ENCODE data around the gene PPHLN1. TPM values are rescaled to one million over a fixed set of nuclear protein-coding genes. Genes with fewer than 3 reads are reported as not detected.

PPHLN1 gene
- total and polyA plus RNA-seq, 8 donors, result 42.2 to 75.2 (median 65.6) TPM

DNA sequence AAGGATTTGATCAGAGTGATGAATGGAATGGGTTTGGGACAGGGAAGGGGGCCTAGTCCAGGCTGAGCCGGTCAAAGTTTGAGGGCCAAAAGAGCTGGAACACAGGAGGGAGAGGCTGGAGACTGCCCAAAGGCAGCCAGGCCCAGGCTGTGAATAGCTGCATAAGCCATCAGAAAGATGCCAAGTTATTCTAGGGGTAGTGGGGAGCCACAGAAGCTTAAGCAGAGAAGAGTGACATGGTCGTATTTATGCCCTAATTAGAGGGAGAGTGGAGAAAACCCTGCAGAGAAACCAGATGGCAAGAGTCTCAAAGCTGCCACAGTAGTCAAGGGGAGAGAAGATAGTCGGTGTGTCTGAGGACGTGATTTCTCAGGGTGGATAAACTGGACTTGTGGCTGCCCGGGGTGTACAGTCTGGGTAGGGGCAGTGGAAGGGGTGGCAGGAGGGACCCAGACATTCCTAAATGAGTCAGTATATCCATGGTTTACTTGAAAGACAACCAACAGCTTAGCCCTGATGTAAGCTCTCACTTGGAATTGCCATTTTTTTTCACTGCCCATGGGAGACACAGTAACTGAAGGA lies 164.4 kb downstream of the PPHLN1 start:
- no peak for ATAC-seq
- intact Hi-C loops (cut with DNase I), result no loop called here

More for the DNA sequence above, 164.4 kb downstream of the PPHLN1 start:
- Histone ChIP-seq H3K27ac (no peak overlapping the region), H3K27me3 (peaks cover 0 to 8% of the 10 kb centered on the region in 2 donors), H3K4me1 (peaks cover 0 to under 1% of the 10 kb centered on the region in 2 donors), H3K9me3 (no peaks in the 10 kb centered on the region), H3K36me3 (no peaks in the 10 kb centered on the region), H3K4me3 (no peak overlapping the region)
- TF ChIP-seq, protein P1, sequence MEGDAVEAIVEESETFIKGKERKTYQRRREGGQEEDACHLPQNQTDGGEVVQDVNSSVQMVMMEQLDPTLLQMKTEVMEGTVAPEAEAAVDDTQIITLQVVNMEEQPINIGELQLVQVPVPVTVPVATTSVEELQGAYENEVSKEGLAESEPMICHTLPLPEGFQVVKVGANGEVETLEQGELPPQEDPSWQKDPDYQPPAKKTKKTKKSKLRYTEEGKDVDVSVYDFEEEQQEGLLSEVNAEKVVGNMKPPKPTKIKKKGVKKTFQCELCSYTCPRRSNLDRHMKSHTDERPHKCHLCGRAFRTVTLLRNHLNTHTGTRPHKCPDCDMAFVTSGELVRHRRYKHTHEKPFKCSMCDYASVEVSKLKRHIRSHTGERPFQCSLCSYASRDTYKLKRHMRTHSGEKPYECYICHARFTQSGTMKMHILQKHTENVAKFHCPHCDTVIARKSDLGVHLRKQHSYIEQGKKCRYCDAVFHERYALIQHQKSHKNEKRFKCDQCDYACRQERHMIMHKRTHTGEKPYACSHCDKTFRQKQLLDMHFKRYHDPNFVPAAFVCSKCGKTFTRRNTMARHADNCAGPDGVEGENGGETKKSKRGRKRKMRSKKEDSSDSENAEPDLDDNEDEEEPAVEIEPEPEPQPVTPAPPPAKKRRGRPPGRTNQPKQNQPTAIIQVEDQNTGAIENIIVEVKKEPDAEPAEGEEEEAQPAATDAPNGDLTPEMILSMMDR (IDR thresholded peaks at IDR 0.05), result no peak
- no peak for DNase-seq

Small RNAs within 50 kb of the gene (microRNA-seq; reads per million reads assigned to microRNA genes)
- 0 to 0.17 reads per million in 2 donors for gene MIR7851

Other genes with a start within 250 kb of the PPHLN1 start
- 10 to 100 TPM; 14.5 to 15.0 TPM for gene GXYLT1, start 181.3 kb upstream of the PPHLN1 start, total RNA-seq
- 10 to 100 TPM; 20.7 to 23.9 (median 21.0) TPM for gene GXYLT1, start 181.3 kb upstream of the PPHLN1 start, polyA plus RNA-seq (ENCODE audit: insufficient read length in 6 of 6)
- 10 to 100 TPM; 27.6 to 33.4 TPM for gene YAF2, start 87.9 kb upstream of the PPHLN1 start, total RNA-seq
- 10 to 100 TPM; 18.7 to 23.8 (median 21.3) TPM for gene YAF2, start 87.9 kb upstream of the PPHLN1 start, polyA plus RNA-seq (ENCODE audit: insufficient read length in 6 of 6)
- 10 to 100 TPM; 34.8 to 38.2 TPM for gene ZCRB1, start 73 bp upstream of the PPHLN1 start, total RNA-seq
- 10 to 100 TPM; 77.8 to 87.6 (median 82.0) TPM for gene ZCRB1, start 73 bp upstream of the PPHLN1 start, polyA plus RNA-seq (ENCODE audit: insufficient read length in 6 of 6)

Measured in left lung (tissue), 10 donors.